CD14-positive monocyte (primary cell): ENCODE results near the gene CCDC197. TPM values are rescaled to one million over a fixed set of nuclear protein-coding genes. Genes with fewer than 3 reads are reported as not detected.

ENCODE experiments used
- DNase-seq, 3 donors: peaks; one replicate each; pipeline ENCODE4 v3.0.0-alpha.2; 2011 to 2022
- H2AFZ ChIP-seq: 2 replicates; pipeline ENCODE4 v1.6.0; 2012; ENCODE audit warnings: mild to moderate bottlenecking, low read depth, low read length, inconsistent platforms; ENCODE audit not compliant: insufficient read depth, poor library complexity, severe bottlenecking
- H3K27ac ChIP-seq, 2 donors: 1 replicate in 1 of 2; 2 replicates in 1 of 2; pipeline ENCODE4 v1.5.1; 2012 to 2013; ENCODE audit warnings: low read length in 2 of 2, control low read depth in 1 of 2, inconsistent platforms in 1 of 2, low read depth in 1 of 2, mild to moderate bottlenecking in 1 of 2
- H3K27me3 ChIP-seq, 2 donors: one replicate each; pipeline versions ENCODE4 v1.6.0 to v1.6.1; 2011 to 2013; ENCODE audit warnings: low read length in 2 of 2; ENCODE audit not compliant: control insufficient read depth in 2 of 2, insufficient read depth in 2 of 2
- H3K36me3 ChIP-seq, 2 donors: replicated peaks in 1 of 2; 1 replicate in 1 of 2; 2 replicates in 1 of 2; pipeline versions ENCODE4 v1.5.1 to v1.6.1; 2012 to 2013; ENCODE audit warnings: low read length in 2 of 2, control low read depth in 1 of 2, inconsistent platforms in 1 of 2, mild to moderate bottlenecking in 1 of 2; ENCODE audit not compliant: insufficient read depth in 2 of 2, control insufficient read depth in 1 of 2
- H3K4me1 ChIP-seq, 2 donors: 1 replicate in 1 of 2; 2 replicates in 1 of 2; pipeline versions ENCODE4 v1.5.1 to v1.6.1; 2012 to 2013; ENCODE audit warnings: low read length in 2 of 2, control low read depth in 1 of 2, inconsistent platforms in 1 of 2, mild to moderate bottlenecking in 1 of 2, moderate library complexity in 1 of 2; ENCODE audit not compliant: insufficient read depth in 2 of 2, control insufficient read depth in 1 of 2
- H3K4me2 ChIP-seq: replicated peaks from 2 replicates; pipeline ENCODE3; 2012; ENCODE audit warnings: low read length, moderate library complexity, mild to moderate bottlenecking; ENCODE audit not compliant: poor library complexity, severe bottlenecking; ENCODE audit errors: extremely low read depth
- H3K4me3 ChIP-seq, 3 experiments: fragments of 200-600 bp in 1 of 3; sonication (generic) in 1 of 3; replicated peaks in 1 of 3; 1 replicate in 2 of 3; 2 replicates in 1 of 3; pipeline ENCODE4 v1.5.1; 2011 to 2013; ENCODE audit warnings: low read length in 3 of 3, mild to moderate bottlenecking in 3 of 3, control low read depth in 2 of 3, low read depth in 2 of 3, inconsistent platforms in 1 of 3, moderate library complexity in 1 of 3
- H3K79me2 ChIP-seq: 2 replicates; pipeline ENCODE4 v1.6.0; 2012; ENCODE audit warnings: mild to moderate bottlenecking, control low read depth, inconsistent platforms, low read length, moderate library complexity; ENCODE audit not compliant: insufficient read depth
- H3K9ac ChIP-seq: 2 replicates; pipeline ENCODE4 v1.6.0; 2017; ENCODE audit warnings: low read length, mild to moderate bottlenecking; ENCODE audit not compliant: insufficient read depth, poor library complexity, severe bottlenecking
- H3K9me3 ChIP-seq, 2 donors: replicated peaks in 1 of 2; 1 replicate in 1 of 2; 2 replicates in 1 of 2; pipeline versions ENCODE4 v1.5.1 to v1.6.1; 2012 to 2013; ENCODE audit warnings: low read length in 2 of 2, control low read depth in 1 of 2; ENCODE audit not compliant: control insufficient read depth in 1 of 2, insufficient read depth in 1 of 2
- H4K20me1 ChIP-seq: 2 replicates; pipeline ENCODE4 v1.6.0; 2012; ENCODE audit warnings: mild to moderate bottlenecking, low read length, control low read depth, moderate library complexity; ENCODE audit not compliant: insufficient read depth
- H3K27ac Mint-ChIP-seq, 7 donors: one replicate each; pipeline ENCODE4 v1.8.0; 2020; ENCODE audit warnings: mild to moderate bottlenecking in 7 of 7, mixed read lengths in 7 of 7, moderate library complexity in 6 of 7, inconsistent platforms in 2 of 7
- H3K27me3 Mint-ChIP-seq, 3 donors: one replicate each; pipeline ENCODE4 v1.8.0; 2021 to 2022; ENCODE audit warnings: low read depth in 3 of 3, mild to moderate bottlenecking in 3 of 3, mixed read lengths in 3 of 3, moderate library complexity in 3 of 3, inconsistent platforms in 1 of 3
- H3K36me3 Mint-ChIP-seq, 2 donors: one replicate each; pipeline ENCODE4 v1.8.0; 2020; ENCODE audit warnings: mixed read lengths in 2 of 2, inconsistent platforms in 1 of 2, mild to moderate bottlenecking in 1 of 2
- H3K4me1 Mint-ChIP-seq: one replicate; pipeline ENCODE4 v1.8.0; 2020; ENCODE audit warnings: mild to moderate bottlenecking, mixed read lengths
- H3K4me3 Mint-ChIP-seq, 2 donors: one replicate each; pipeline ENCODE4 v1.8.0; 2020; ENCODE audit warnings: mild to moderate bottlenecking in 2 of 2, mixed read lengths in 2 of 2, moderate library complexity in 1 of 2
- H3K9me3 Mint-ChIP-seq, 7 donors: one replicate each; pipeline ENCODE4 v1.8.0; 2020 to 2022; ENCODE audit warnings: mixed read lengths in 7 of 7, mild to moderate bottlenecking in 6 of 7, moderate library complexity in 6 of 7, inconsistent platforms in 2 of 7
- CTCF ChIP-seq: fragments of 200-600 bp; IDR thresholded peaks from one replicate; pipeline ENCODE4 v1.8.0; 2022; ENCODE audit warnings: antibody characterized with exemption, mild to moderate bottlenecking
- WGBS: methylation state at CpG from one replicate; pipeline ENCODE4 v1.1.5; 2013; ENCODE audit warnings: missing lambda C conversion rate; ENCODE audit not compliant: insufficient coverage; 5-methylcytosine and 5-hydroxymethylcytosine counted together
- intact Hi-C, 2 donors: fragments of 100-400 bp; cut with micrococcal nuclease; formaldehyde crosslinking; loops; one replicate each; pipeline versions ENCODE4 v1.15.0 to v1.15.1; 2023
- polyA plus RNA-seq, 3 donors: library from polyadenylated mRNA; depleted of rRNA in 1 of 3; unstranded in 2 of 3; stranded (reverse) in 1 of 3; fragments of 300-500 nt in 2 of 3; fragments of >200 nt in 1 of 3; fragmentation: Illumina TruSeq in 2 of 3; gene quantifications; 1 replicate in 2 of 3; 2 replicates in 1 of 3; pipeline ENCODE4 v1.2.3, GENCODE V29; 2012 to 2021

CCDC197 gene
- polyA plus RNA-seq, 3 donors, result not detected

- H3K79me2 ChIP-seq, result no peaks in the 10 kb centered on the region
- H3K4me1 ChIP-seq, result no peaks in the 10 kb centered on the region
- no peak overlapping the region for H3K4me2 ChIP-seq
- peaks cover 11 to 32% of the 10 kb centered on the region in 2 donors for H3K36me3 ChIP-seq
- DNase-seq, result no peak
- no peak overlapping the region for H2AFZ ChIP-seq
- Mint-ChIP-seq H3K4me3 (no peak overlapping the region), H3K9me3 (no peaks in the 10 kb centered on the region), H3K27ac (no peak overlapping the region), H3K4me1 (no peaks in the 10 kb centered on the region), H3K36me3 (peaks cover 24 to 33% of the 10 kb centered on the region in 2 donors), H3K27me3 (peaks cover 0 to 1% (median 0%) of the 10 kb centered on the region in 3 donors)
- no peaks in the 10 kb centered on the region for H4K20me1 ChIP-seq
- intact Hi-C loops, result no loop called here
- no peaks in the 10 kb centered on the region for H3K9me3 ChIP-seq
- H3K27ac ChIP-seq, result no peak overlapping the region
- no peaks in the 10 kb centered on the region for H3K27me3 ChIP-seq
- no peak overlapping the region for H3K4me3 ChIP-seq
- no peak for TF ChIP-seq CTCF
- H3K9ac ChIP-seq, result no peak overlapping the region
- 97% methylated on average over 16 of the region's 18 CpGs for WGBS
Observed at GRCh38 chr14:94041551-94042346, 44.6 kb downstream of the CCDC197 start.

- H3K4me3 ChIP-seq, result no peak overlapping the region
- H3K4me1 Mint-ChIP-seq, result no peaks in the 10 kb centered on the region
- no peak for TF ChIP-seq CTCF
- no peaks in the 10 kb centered on the region for H3K9me3 ChIP-seq
- peaks cover 18 to 40% of the 10 kb centered on the region in 2 donors for H3K36me3 ChIP-seq
- H3K27me3 ChIP-seq, result no peaks in the 10 kb centered on the region
- no peak overlapping the region for H3K27ac Mint-ChIP-seq
- no peak overlapping the region for H3K4me3 Mint-ChIP-seq
- no peaks in the 10 kb centered on the region for H3K9me3 Mint-ChIP-seq
- no peak overlapping the region for H3K27ac ChIP-seq
- H3K36me3 Mint-ChIP-seq, result peaks cover 30 to 40% of the 10 kb centered on the region in 2 donors
- WGBS, result 90% methylated on average over 12 of the region's 12 CpGs
- H3K9ac ChIP-seq, result no peak overlapping the region
- intact Hi-C loops, result no loop called here
- H3K4me2 ChIP-seq, result no peak overlapping the region
- no peaks in the 10 kb centered on the region for H3K79me2 ChIP-seq
- H3K27me3 Mint-ChIP-seq, result peaks cover 0 to 1% (median 0%) of the 10 kb centered on the region in 3 donors
- H4K20me1 ChIP-seq, result no peaks in the 10 kb centered on the region
- H2AFZ ChIP-seq, result no peak overlapping the region
- H3K4me1 ChIP-seq, result no peaks in the 10 kb centered on the region
- DNase-seq, result no peak
Observed at GRCh38 chr14:94042433-94043091, 45.5 kb downstream of the CCDC197 start.
